Motor neuron (in vitro differentiated cells): ENCODE measurements around the gene IRAK2. TPM values are rescaled to one million over a fixed set of nuclear protein-coding genes. Genes with fewer than 3 reads are reported as not detected.
"Not testable (repeated sequence)": the region's sequence is repeated elsewhere in the genome, so short reads cannot be mapped to it uniquely, and the experiment has no call there.

Experiments
- ATAC-seq, 8 experiments: fragments of 200-7000 bp; cut with Tn5 transposase; replicated peaks in 6 of 8; 2 replicates each; pipeline ENCODE4 v1.8.0; 2021; ENCODE audit warnings: mild to moderate bottlenecking in 8 of 8, moderate library complexity in 8 of 8
- H3K27ac ChIP-seq, 2 donors: fragments of 250-450 bp; sonication (Bioruptor Pico); 2 replicates each; pipeline ENCODE4 v1.9.0; 2021; ENCODE audit warnings: antibody characterized with exemption in 2 of 2, mild to moderate bottlenecking in 2 of 2, moderate library complexity in 1 of 2
- H3K4me1 ChIP-seq, 2 donors: fragments of 250-450 bp; sonication (Bioruptor Pico); replicated peaks in 1 of 2; 2 replicates each; pipeline ENCODE4 v1.6.1; 2021; ENCODE audit warnings: antibody characterized with exemption in 2 of 2, mild to moderate bottlenecking in 2 of 2, moderate library complexity in 1 of 2
- H3K4me3 ChIP-seq, 5 donors: fragments of 250-450 bp; sonication (Bioruptor Pico); 2 replicates each; pipeline ENCODE4 v1.9.0; 2021; ENCODE audit warnings: antibody characterized with exemption in 5 of 5, mild to moderate bottlenecking in 5 of 5, moderate library complexity in 4 of 5
- WGBS, 10 experiments: fragments of 450-650 bp; shearing (Covaris generic); methylation state at CpG; one replicate each; pipeline ENCODE4 v1.0.0; 2022; 5-methylcytosine and 5-hydroxymethylcytosine counted together
- in situ Hi-C, 9 experiments: fragments of 400-800 bp; cut with MboI; loops; one replicate each; pipeline ENCODE4 v1.15.0; 2021; ENCODE audit warnings: low sequenced_read_pairs in 9 of 9, low pct_unique_long_range_greater_than_20kb in 2 of 9; ENCODE audit not compliant: unreplicated experiment in 9 of 9
- total RNA-seq, 8 experiments: library from RNA; unstranded; fragments of 300-600 nt; gene quantifications; 2 replicates each; pipeline versions ENCODE4 v1.2.3 to v1.2.4, GENCODE V29; 2022

Gene IRAK2
- total RNA-seq, 8 experiments from 2014 or later, result 0.63 to 2.5 (median 1.7) TPM

GRCh38 chr3:10166213-10166604, 1.5 kb downstream of the IRAK2 start:
- Histone ChIP-seq H3K27ac (no peak overlapping the region), H3K4me1 (no peaks in the 10 kb centered on the region), H3K4me3 (no peak overlapping the region)
- 38 to 100% (median 86%) methylated on average over 1 to 5 of the region's 5 CpGs; no CpG with 5 or more reads in 3 of the 10 experiments for WGBS, 10 experiments
- no peak for ATAC-seq
- in situ Hi-C loops, result no loop called here

DNA sequence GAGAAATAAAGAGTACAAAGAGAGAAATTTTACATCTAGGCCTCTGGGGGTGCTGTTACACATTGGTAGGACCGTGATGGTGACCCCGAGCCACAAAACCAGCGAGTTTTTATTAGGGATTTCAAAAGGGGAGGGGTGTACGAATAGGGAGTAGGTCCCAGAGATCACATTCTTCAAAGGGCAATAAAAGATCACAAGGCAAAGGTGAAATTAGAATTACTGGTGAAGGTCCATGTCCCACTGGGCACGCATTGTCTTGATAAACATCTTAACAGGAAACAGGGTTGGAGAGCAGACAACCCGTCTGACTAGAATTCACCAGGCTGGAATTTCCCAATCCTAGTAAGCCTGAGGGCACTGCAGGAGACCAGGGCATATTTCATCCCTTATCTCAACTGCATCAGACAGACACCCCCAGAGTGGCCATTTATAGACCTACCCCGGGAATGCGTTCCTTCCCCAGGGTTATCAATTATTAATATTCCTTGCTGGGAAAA, 4.3 kb downstream of the IRAK2 start:
- Histone ChIP-seq H3K4me3 (no peak overlapping the region), H3K4me1 (no peaks in the 10 kb centered on the region), H3K27ac (no peak overlapping the region)
- in situ Hi-C loops, result no loop called here
- ATAC-seq, result no peak
- 50 to 90% (median 78%) methylated on average over 2 to 7 of the region's 8 CpGs; no CpG with 5 or more reads in 1 of the 10 experiments for WGBS, 10 experiments

DNA sequence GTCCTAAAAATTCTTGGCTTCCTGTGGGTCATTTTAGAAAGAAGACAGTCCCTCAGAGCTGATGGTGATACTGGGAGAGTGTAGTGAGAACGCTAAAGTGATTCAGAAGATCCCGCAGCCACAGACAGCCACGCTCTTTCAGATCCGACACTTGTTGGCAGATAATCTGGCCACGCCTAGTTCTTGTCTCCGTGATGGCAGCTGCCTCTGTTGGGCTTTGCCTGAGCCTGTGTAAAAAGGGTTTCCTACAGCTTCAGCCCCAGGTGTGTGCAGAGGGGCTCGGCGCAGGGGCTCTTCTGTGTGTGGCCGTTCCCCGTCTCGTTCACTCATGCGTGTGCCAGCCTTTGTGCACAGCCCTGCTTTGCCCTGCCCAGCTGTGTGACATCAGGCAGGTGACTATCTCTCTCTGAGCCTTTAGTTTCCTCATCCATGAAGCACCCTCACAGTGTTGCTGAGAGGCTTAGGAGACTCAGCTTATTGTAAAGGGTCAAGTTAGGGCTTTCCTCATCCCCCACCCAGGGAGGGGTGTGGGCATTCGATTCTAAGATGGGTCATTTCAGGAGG, 6.3 kb downstream of the IRAK2 start:
- 77 to 91% (median 89%) methylated on average over 2 to 10 of the region's 13 CpGs; no CpG with 5 or more reads in 5 of the 10 experiments for WGBS, 10 experiments
- H3K4me3 ChIP-seq, result no peak overlapping the region
- in situ Hi-C loops, result no loop called here
- no peaks in the 10 kb centered on the region for H3K4me1 ChIP-seq
- H3K27ac ChIP-seq, result no peak overlapping the region
- no peak for ATAC-seq

- WGBS, 10 experiments, result 26 to 91% (median 83%) methylated on average over 1 to 6 of the region's 10 CpGs; no CpG with 5 or more reads in 3 of the 10 experiments
- ATAC-seq, result no peak
- Histone ChIP-seq H3K4me1 (no peaks in the 10 kb centered on the region), H3K27ac (no peak overlapping the region), H3K4me3 (no peak overlapping the region)
- in situ Hi-C loops, result no loop called here
Measured at GRCh38 chr3:10173095-10173925, 8.6 kb downstream of the IRAK2 start.

- peak in 6 of 8 experiments; percentile 20 to 96 (median 80) for ATAC-seq
Measured at GRCh38 chr3:10173926-10174435, 9.3 kb downstream of the IRAK2 start.

GRCh38 chr3:10175334-10175733, 10.6 kb downstream of the IRAK2 start:
- in situ Hi-C loops, result not testable (repeated sequence)
- WGBS, 10 experiments, result 71 to 100% (median 93%) methylated on average over 1 to 5 of the region's 7 CpGs; no CpG with 5 or more reads in 1 of the 10 experiments

More at GRCh38 chr3:10173926-10174435, 9.3 kb downstream of the IRAK2 start:
- H3K4me3 ChIP-seq, result no peak overlapping the region
- in situ Hi-C loops, result no loop called here
- H3K27ac ChIP-seq, result no peak overlapping the region
- WGBS, 10 experiments, result 0 to 83% (median 26%) methylated on average over 2 to 6 of the region's 6 CpGs; no CpG with 5 or more reads in 4 of the 10 experiments
- no peaks in the 10 kb centered on the region for H3K4me1 ChIP-seq

DNA sequence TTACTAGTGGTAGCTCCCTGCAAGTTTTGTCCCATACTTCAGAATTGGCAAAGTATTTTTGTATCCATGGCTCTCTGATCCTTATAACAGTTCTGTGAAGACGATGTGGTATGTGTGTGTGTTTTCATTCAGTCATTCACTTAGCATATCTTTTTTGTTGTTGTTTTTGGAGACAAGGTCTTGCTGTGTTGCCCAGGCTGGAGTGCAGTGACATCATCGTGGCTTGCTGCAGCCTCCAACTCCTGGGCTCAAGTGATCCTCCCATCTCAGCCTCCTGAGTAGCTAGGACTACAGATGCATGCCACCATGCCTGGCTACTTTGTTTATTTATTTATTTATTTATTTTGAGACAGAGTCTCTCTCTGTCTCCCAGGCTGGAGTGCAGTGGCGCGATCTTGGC, 11.4 kb downstream of the IRAK2 start:
- whole genome bisulfite sequencing, 10 experiments, result 0 to 100% (median 93%) methylated on average over 1 to 4 of the region's 4 CpGs; no CpG with 5 or more reads in 2 of the 10 experiments
- in situ Hi-C loops, ATAC-seq: not testable (repeated sequence)

More at GRCh38 chr3:10175334-10175733, 10.6 kb downstream of the IRAK2 start:
- H3K27ac ChIP-seq, H3K4me3 ChIP-seq, H3K4me1 ChIP-seq, ATAC-seq: not testable (repeated sequence)

DNA sequence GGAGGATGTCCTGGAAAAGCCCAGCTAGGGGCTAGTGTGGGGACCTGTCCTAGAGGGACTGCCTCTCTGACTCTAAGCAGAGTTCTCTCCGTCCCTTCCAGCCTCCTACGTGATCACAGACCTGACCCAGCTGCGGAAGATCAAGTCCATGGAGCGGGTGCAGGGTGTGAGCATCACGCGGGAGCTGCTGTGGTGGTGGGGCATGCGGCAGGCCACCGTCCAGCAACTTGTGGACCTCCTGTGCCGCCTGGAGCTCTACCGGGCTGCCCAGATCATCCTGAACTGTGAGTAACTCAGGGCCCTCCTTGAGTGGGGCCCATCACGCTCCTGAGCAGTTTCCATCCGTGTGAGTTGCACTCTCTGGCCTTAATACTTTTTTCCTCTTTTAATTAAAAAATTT, 13.0 kb downstream of the IRAK2 start:
- Histone ChIP-seq H3K4me3 (no peak overlapping the region), H3K4me1 (peaks cover 0 to 4% of the 10 kb centered on the region in 2 donors), H3K27ac (no peak overlapping the region)
- 75 to 100% (median 80%) methylated on average over 1 to 8 of the region's 12 CpGs; no CpG with 5 or more reads in 4 of the 10 experiments for WGBS, 10 experiments
- in situ Hi-C loops, result no loop called here
- ATAC-seq, result no peak

More for the DNA sequence above, 11.4 kb downstream of the IRAK2 start:
- H3K4me3 ChIP-seq, H3K4me1 ChIP-seq, H3K27ac ChIP-seq: not testable (repeated sequence)

DNA sequence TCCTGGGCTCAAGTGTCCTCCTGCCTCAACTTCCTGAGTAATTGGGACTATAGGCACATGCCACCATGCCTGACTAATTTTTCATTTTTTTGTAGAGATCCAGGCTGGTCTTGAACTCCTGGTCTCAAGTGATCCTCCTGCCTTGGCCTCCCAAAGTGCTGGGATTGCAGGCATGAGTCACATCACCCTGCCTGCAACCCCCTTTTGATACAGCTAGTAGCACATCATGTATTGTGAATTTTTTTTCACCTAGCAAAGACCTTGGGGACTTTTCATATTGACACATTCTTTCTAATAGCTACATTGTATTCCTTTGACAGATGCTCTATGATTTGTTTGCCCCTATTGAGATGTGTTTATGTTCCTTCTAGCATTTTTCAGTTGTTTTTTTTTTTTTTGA, 14.2 kb downstream of the IRAK2 start:
- H3K27ac ChIP-seq, result no peak overlapping the region
- no peak overlapping the region for H3K4me3 ChIP-seq
- in situ Hi-C loops, result no loop called here
- peaks cover 0 to 4% of the 10 kb centered on the region in 2 donors for H3K4me1 ChIP-seq
- ATAC-seq, result no peak

DNA sequence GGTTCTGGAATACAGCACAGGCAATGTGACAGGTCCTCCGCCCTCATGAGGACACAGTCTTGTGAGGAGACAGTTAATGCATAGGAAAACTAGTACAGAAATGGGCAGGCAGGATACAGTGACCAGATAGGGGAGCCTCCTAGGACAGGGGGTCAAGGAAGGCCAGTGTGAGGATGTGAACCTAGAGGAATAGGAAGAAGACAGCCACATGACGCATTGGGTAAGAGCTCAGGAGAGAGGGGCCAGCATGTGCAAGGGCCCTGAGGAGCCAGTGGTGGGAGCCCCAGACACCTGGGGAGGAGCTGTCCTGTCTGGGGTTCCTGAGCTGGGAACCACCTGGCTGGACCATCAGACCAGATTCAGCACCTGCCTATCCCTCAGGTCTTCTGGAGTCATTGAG, 15.6 kb downstream of the IRAK2 start:
- H3K4me1 ChIP-seq, result peaks cover 0 to 4% of the 10 kb centered on the region in 2 donors
- 90 to 100% (median 95%) methylated on average over 1 to 2 of the region's 2 CpGs; no CpG with 5 or more reads in 6 of the 10 experiments for WGBS, 10 experiments
- no peak overlapping the region for H3K4me3 ChIP-seq
- in situ Hi-C loops, result no loop called here
- no peak for ATAC-seq
- no peak overlapping the region for H3K27ac ChIP-seq

- peaks cover 0 to 4% of the 10 kb centered on the region in 2 donors for H3K4me1 ChIP-seq
- peak in 1 of 8 experiments; percentile 11 for ATAC-seq
- 60 to 100% (median 83%) methylated on average over 1 to 5 of the region's 10 CpGs; no CpG with 5 or more reads in 6 of the 10 experiments for WGBS, 10 experiments
- in situ Hi-C loops, result no loop called here
- no peak overlapping the region for H3K4me3 ChIP-seq
- no peak overlapping the region for H3K27ac ChIP-seq
Measured at GRCh38 chr3:10180738-10181295, 16.1 kb downstream of the IRAK2 start.

DNA sequence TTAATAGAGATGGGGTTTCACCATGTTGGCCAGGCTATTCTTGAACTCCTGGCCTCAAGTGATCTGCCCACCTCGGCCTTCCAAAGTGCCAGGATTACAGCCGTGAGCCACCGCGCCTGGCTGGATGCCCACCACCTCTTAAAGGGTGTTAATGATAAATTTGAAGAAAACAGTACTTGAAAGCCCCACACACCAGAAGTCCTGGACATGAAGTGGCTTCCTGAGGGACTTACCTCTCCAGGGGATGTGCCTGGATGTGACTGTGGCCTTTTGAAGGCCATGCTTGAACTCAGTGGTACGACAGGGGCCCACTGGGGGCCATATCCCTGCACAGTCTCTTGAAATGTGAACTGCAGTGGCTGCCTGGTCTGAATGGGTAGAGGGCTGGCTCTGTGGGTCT, 18.2 kb downstream of the IRAK2 start:
- no peak overlapping the region for H3K4me3 ChIP-seq
- in situ Hi-C loops, result no loop called here
- H3K27ac ChIP-seq, result no peak overlapping the region
- no peak for ATAC-seq
- WGBS, 10 experiments, result 90 to 100% (median 100%) methylated on average over 1 to 4 of the region's 5 CpGs; no CpG with 5 or more reads in 6 of the 10 experiments
- peaks cover 0 to 7% of the 10 kb centered on the region in 2 donors for H3K4me1 ChIP-seq

- no peak for ATAC-seq
Measured at GRCh38 chr3:10184250-10184649, 19.5 kb downstream of the IRAK2 start.

More at GRCh38 chr3:10184250-10184649, 19.5 kb downstream of the IRAK2 start:
- H3K27ac ChIP-seq, result no peak overlapping the region
- no peak overlapping the region for H3K4me3 ChIP-seq
- H3K4me1 ChIP-seq, result peaks cover 0 to 7% of the 10 kb centered on the region in 2 donors
- 17 to 93% (median 88%) methylated on average over 1 to 2 of the region's 2 CpGs; no CpG with 5 or more reads in 6 of the 10 experiments for WGBS, 10 experiments
- in situ Hi-C loops, result no loop called here
